ENCODE results near the gene KLF13. TPM values are rescaled to one million over a fixed set of nuclear protein-coding genes. Genes with fewer than 3 reads are reported as not detected.
A peak's percentile ranks its signal among the peaks of the same experiment; 100 is the strongest.

KLF13 gene
- total RNA-seq, 1 experiment from 2014 or later = 78.6 TPM

- Histone ChIP-seq H3K4me3 (ENCODE audit: low read depth in 2 of 2, low read length in 2 of 2) (no peak overlapping the region), H3K36me3 (ENCODE audit: control insufficient read depth, insufficient read depth, low read length) (no peaks in the 10 kb centered on the region), H3K9me3 (ENCODE audit: control insufficient read depth, insufficient read depth, low read depth, low read length) (no peaks in the 10 kb centered on the region), H3K27ac (ENCODE audit: low read length) (peak overlapping the region; percentile 77), H3K4me1 (ENCODE audit: control insufficient read depth, insufficient read depth, low read length) (peaks cover 23% of the 10 kb centered on the region), H3K27me3 (ENCODE audit: control insufficient read depth, insufficient read depth, low read length) (peaks cover 5% of the 10 kb centered on the region)
- TF ChIP-seq REST (IDR thresholded peaks at IDR 0.05; ENCODE audit: insufficient read depth in 1 of 2, low read depth in 2 of 2, low read length in 1 of 2) (no peak), CTCF (IDR thresholded peaks at IDR 0.05) (no peak), POLR2AphosphoS5 (IDR thresholded peaks at IDR 0.05; ENCODE audit: low read depth, low read length) (peak; percentile 59; the same call in 1 of the 2 replicates), TCF7L2 (IDR thresholded peaks at IDR 0.05; ENCODE audit: low read depth, low read length) (peak; percentile 95), SIN3A (IDR thresholded peaks at IDR 0.05; ENCODE audit: borderline replicate concordance, insufficient read depth, low read depth, low read length) (no peak)
- DNase-seq (ENCODE audit: low read depth, low spot score) (no peak), ATAC-seq (peak; percentile 90)
- BruUV-seq (replicated peaks) = no TSS peak
- ChIA-PET CTCF (no interaction called here), POLR2A (interaction anchor here (0.9 kb wide), 1 partner anchor 75 kb away, joined by 3 read pairs; no protein-coding TSS in a partner anchor)
- intact Hi-C loops (cut with micrococcal nuclease; ENCODE audit: unreplicated experiment) = no loop called here
- in situ Hi-C loops (cut with HindIII; ENCODE audit: low pct_unique_long_range_greater_than_20kb, low sequenced_read_pairs) = no loop called here
Observed at GRCh38 chr15:31296646-31297574, 29.7 kb upstream of the KLF13 start.

DNA sequence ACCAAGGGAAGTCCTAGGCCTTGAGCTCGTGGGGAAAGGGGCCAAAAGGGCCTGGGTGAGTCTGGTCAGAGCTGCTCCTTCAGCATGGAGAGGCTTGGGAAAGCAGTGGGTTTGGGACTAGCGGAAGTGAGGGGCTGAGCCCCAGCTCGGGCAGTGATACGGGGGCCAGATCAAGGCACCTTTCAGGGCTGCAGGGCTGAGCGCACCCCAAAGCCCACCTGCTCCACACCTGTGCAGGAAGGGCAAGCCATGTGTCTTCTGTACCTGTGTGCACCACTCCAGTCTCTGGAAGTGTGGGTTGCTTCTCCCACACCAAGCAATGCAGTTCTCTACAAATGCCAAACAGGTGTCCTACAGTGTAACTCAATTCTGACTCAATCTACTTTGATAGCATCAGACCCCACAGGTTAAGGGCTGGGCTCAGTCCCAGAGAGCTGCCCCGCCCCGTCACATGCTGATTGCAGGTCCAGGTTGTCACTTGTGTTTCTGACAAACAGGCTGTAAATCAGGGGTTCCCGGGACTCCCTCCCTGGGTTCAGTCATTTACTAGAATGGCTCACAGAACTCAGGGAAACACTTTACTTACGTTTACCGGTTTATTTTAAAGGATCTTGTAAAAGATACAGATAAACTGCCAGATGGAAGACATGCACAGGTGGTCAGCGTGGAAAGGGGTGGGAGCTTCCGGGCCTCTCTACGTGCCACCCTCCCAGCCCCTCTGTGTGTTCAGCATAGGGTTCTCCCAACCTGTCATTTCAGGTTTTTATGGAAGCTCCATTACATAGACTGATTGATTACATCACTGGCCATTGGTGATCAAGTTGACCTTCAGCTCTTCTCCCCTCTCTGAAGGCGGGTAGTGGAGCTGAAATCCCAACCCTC lies 28.8 kb upstream of the KLF13 start:
- H3K9me3 ChIP-seq (ENCODE audit: control insufficient read depth, insufficient read depth, low read depth, low read length) = no peaks in the 10 kb centered on the region
- in situ Hi-C loops (cut with HindIII; ENCODE audit: low pct_unique_long_range_greater_than_20kb, low sequenced_read_pairs) = no loop called here
- TF ChIP-seq REST (IDR thresholded peaks at IDR 0.05; ENCODE audit: insufficient read depth in 1 of 2, low read depth in 2 of 2, low read length in 1 of 2) = no peak
- no peak for TF ChIP-seq TCF7L2 (IDR thresholded peaks at IDR 0.05; ENCODE audit: low read depth, low read length)
- no peak for TF ChIP-seq POLR2AphosphoS5 (IDR thresholded peaks at IDR 0.05; ENCODE audit: low read depth, low read length)
- TF ChIP-seq SIN3A (IDR thresholded peaks at IDR 0.05; ENCODE audit: borderline replicate concordance, insufficient read depth, low read depth, low read length) = no peak
- no peak for TF ChIP-seq CTCF (IDR thresholded peaks at IDR 0.05)
- CTCF ChIA-PET = no interaction called here
- ATAC-seq = no peak
- POLR2A ChIA-PET = interaction anchor here (0.9 kb wide), 1 partner anchor 76 kb away, joined by 3 read pairs; no protein-coding TSS in a partner anchor
- H3K27me3 ChIP-seq (ENCODE audit: control insufficient read depth, insufficient read depth, low read length) = peaks cover 2% of the 10 kb centered on the region; the same call in 1 of the 2 replicates
- intact Hi-C loops (cut with micrococcal nuclease; ENCODE audit: unreplicated experiment) = no loop called here
- peaks cover 18% of the 10 kb centered on the region for H3K4me1 ChIP-seq (ENCODE audit: control insufficient read depth, insufficient read depth, low read length)
- no peak overlapping the region for H3K4me3 ChIP-seq (ENCODE audit: low read depth in 2 of 2, low read length in 2 of 2)
- DNase-seq (ENCODE audit: low read depth, low spot score) = no peak
- no TSS peak for BruUV-seq (replicated peaks)
- peak overlapping the region; percentile 77 for H3K27ac ChIP-seq (ENCODE audit: low read length)
- no peaks in the 10 kb centered on the region for H3K36me3 ChIP-seq (ENCODE audit: control insufficient read depth, insufficient read depth, low read length)
